SK-N-MC (cell line): Measurements from ENCODE around the gene ACOT4.

Source experiments
- FOXP2 ChIP-seq: optimal IDR thresholded peaks from 2 replicates; pipeline ENCODE3; 2011; ENCODE audit warnings: mild to moderate bottlenecking, moderate library complexity; ENCODE audit not compliant: insufficient read depth; ENCODE audit errors: extremely low read length, control extremely low read depth
- POLR2AphosphoS5 ChIP-seq: IDR thresholded peaks from 2 replicates; pipeline ENCODE4 v1.6.1; 2012; ENCODE audit warnings: mild to moderate bottlenecking, low read depth, low read length, borderline replicate concordance

- TF ChIP-seq POLR2AphosphoS5 (no peak), FOXP2 (no peak)
Observed at GRCh38 chr14:73625706-73626105, 34.0 kb downstream of the ACOT4 start.
